ENCODE results near the gene CRBN.

Gene CRBN

DNA sequence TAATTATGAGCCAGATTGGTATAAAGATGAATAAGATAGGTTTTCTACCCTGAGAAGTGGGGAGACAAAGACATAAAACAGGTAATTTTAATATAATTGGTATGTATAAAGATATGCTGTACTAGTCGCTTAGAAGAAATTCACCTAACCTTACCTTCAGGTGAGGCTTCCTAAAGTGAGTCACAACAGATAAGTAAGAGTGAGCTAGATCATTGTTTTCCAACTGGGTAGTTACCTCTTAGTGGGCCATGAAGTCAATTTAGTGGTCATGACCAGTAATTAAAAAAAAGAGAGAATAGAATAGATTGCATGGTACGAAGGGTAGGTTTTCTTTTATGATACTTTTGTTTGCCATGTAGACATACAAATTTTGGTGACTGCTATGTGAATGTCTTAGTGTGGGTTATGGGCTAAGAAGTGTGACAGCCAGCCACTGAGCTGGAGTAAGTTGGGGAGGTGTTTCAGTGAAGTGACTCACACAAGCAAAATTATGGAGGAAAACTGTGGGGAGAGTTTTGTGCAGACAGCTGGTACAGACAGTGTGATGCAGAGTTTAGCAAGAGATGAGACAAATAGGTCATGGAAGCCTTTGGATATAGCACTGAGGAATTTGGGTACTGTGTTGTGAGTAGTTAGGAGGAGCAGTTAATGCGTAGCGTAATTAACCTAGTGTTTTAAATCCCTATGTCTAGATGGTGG is 44.6 kb downstream of the CRBN start:
- H4K20me1 ChIP-seq (ENCODE audit: insufficient read depth, low read length, poor library complexity, severe bottlenecking): peaks cover 39% of the 10 kb centered on the region
- H3K9me3 ChIP-seq (ENCODE audit: insufficient read depth, low read depth, low read length): no peaks in the 10 kb centered on the region
- H3K79me2 ChIP-seq (ENCODE audit: insufficient read depth, low read length): peaks cover 76% of the 10 kb centered on the region
- peaks cover 35% of the 10 kb centered on the region; the same call in 1 of the 2 replicates for H3K36me3 ChIP-seq (ENCODE audit: insufficient read depth, low read length)
- H3K9me2 ChIP-seq (replicated peaks; ENCODE audit: low read depth, low read length): no peaks in the 10 kb centered on the region
- H2AFZ ChIP-seq (ENCODE audit: low read length): no peak overlapping the region
- no peak for TF ChIP-seq EZH2phosphoT487 (IDR thresholded peaks at IDR 0.05; ENCODE audit: borderline replicate concordance)
- TF ChIP-seq, protein P1, sequence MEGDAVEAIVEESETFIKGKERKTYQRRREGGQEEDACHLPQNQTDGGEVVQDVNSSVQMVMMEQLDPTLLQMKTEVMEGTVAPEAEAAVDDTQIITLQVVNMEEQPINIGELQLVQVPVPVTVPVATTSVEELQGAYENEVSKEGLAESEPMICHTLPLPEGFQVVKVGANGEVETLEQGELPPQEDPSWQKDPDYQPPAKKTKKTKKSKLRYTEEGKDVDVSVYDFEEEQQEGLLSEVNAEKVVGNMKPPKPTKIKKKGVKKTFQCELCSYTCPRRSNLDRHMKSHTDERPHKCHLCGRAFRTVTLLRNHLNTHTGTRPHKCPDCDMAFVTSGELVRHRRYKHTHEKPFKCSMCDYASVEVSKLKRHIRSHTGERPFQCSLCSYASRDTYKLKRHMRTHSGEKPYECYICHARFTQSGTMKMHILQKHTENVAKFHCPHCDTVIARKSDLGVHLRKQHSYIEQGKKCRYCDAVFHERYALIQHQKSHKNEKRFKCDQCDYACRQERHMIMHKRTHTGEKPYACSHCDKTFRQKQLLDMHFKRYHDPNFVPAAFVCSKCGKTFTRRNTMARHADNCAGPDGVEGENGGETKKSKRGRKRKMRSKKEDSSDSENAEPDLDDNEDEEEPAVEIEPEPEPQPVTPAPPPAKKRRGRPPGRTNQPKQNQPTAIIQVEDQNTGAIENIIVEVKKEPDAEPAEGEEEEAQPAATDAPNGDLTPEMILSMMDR (conservative IDR thresholded peaks at IDR 0.05; ENCODE audit: low read length): no peak
- H3K4me2 ChIP-seq (ENCODE audit: low read depth, low read length, poor library complexity, severe bottlenecking): peak overlapping the region; percentile 40
- H3K27me3 ChIP-seq (ENCODE audit: insufficient read depth, low read length, poor library complexity, severe bottlenecking): no peaks in the 10 kb centered on the region
- H3K4me1 ChIP-seq (ENCODE audit: insufficient read depth, low read length, poor library complexity, severe bottlenecking): peaks cover 28% of the 10 kb centered on the region
- H3K9ac ChIP-seq (ENCODE audit: low read depth, low read length, poor library complexity, severe bottlenecking): no peak overlapping the region
- H3K4me3 ChIP-seq (ENCODE audit: low read length, poor library complexity, severe bottlenecking): no peak overlapping the region
- no peaks in the 10 kb centered on the region for H3F3A ChIP-seq (ENCODE audit: low read depth)

- Histone ChIP-seq H3K4me2 (ENCODE audit: low read depth, low read length, poor library complexity, severe bottlenecking) (peak overlapping the region; percentile 40), H2AFZ (ENCODE audit: low read length) (no peak overlapping the region), H3K36me3 (ENCODE audit: insufficient read depth, low read length) (peaks cover 24% of the 10 kb centered on the region; the same call in 1 of the 2 replicates), H4K20me1 (ENCODE audit: insufficient read depth, low read length, poor library complexity, severe bottlenecking) (peaks cover 46% of the 10 kb centered on the region), H3F3A (ENCODE audit: low read depth) (no peaks in the 10 kb centered on the region), H3K79me2 (ENCODE audit: insufficient read depth, low read length) (peaks cover 81% of the 10 kb centered on the region), H3K27me3 (ENCODE audit: insufficient read depth, low read length, poor library complexity, severe bottlenecking) (no peaks in the 10 kb centered on the region), H3K4me1 (ENCODE audit: insufficient read depth, low read length, poor library complexity, severe bottlenecking) (peaks cover 41% of the 10 kb centered on the region), H3K9me3 (ENCODE audit: insufficient read depth, low read depth, low read length) (no peaks in the 10 kb centered on the region), H3K4me3 (ENCODE audit: low read length, poor library complexity, severe bottlenecking) (no peak overlapping the region), H3K9ac (ENCODE audit: low read depth, low read length, poor library complexity, severe bottlenecking) (no peak overlapping the region), H3K9me2 (replicated peaks; ENCODE audit: low read depth, low read length) (no peaks in the 10 kb centered on the region)
- TF ChIP-seq, protein P1 (conservative IDR thresholded peaks at IDR 0.05; ENCODE audit: low read length): no peak; the same call in 1 of the 2 replicates
- TF ChIP-seq EZH2phosphoT487 (IDR thresholded peaks at IDR 0.05; ENCODE audit: borderline replicate concordance): no peak
Observed at GRCh38 chr3:3133500-3133899, 46.0 kb downstream of the CRBN start.

GRCh38 chr3:3129579-3129978 is 49.9 kb downstream of the CRBN start:
- peaks cover 9% of the 10 kb centered on the region; the same call in 1 of the 2 replicates for H3K36me3 ChIP-seq (ENCODE audit: insufficient read depth, low read length)
- peak overlapping the region; percentile 96 for H3K9ac ChIP-seq (ENCODE audit: low read depth, low read length, poor library complexity, severe bottlenecking)
- H3K4me1 ChIP-seq (ENCODE audit: insufficient read depth, low read length, poor library complexity, severe bottlenecking): peaks cover 42% of the 10 kb centered on the region
- no peaks in the 10 kb centered on the region for H3K9me2 ChIP-seq (replicated peaks; ENCODE audit: low read depth, low read length)
- H3F3A ChIP-seq (ENCODE audit: low read depth): no peaks in the 10 kb centered on the region
- TF ChIP-seq, protein P1 (conservative IDR thresholded peaks at IDR 0.05; ENCODE audit: low read length): no peak
- TF ChIP-seq EZH2phosphoT487 (IDR thresholded peaks at IDR 0.05; ENCODE audit: borderline replicate concordance): no peak
- H3K4me3 ChIP-seq (ENCODE audit: low read length, poor library complexity, severe bottlenecking): peak overlapping the region; percentile 98
- peak overlapping the region; percentile 80 for H3K4me2 ChIP-seq (ENCODE audit: low read depth, low read length, poor library complexity, severe bottlenecking)
- no peak overlapping the region for H2AFZ ChIP-seq (ENCODE audit: low read length)
- peaks cover 32% of the 10 kb centered on the region for H4K20me1 ChIP-seq (ENCODE audit: insufficient read depth, low read length, poor library complexity, severe bottlenecking)
- no peaks in the 10 kb centered on the region for H3K9me3 ChIP-seq (ENCODE audit: insufficient read depth, low read depth, low read length)
- no peaks in the 10 kb centered on the region for H3K27me3 ChIP-seq (ENCODE audit: insufficient read depth, low read length, poor library complexity, severe bottlenecking)
- peaks cover 62% of the 10 kb centered on the region for H3K79me2 ChIP-seq (ENCODE audit: insufficient read depth, low read length)

Measured in Loucy (cell line).